ENCODE results near the gene IGF2BP2. TPM values are rescaled to one million over a fixed set of nuclear protein-coding genes. Genes with fewer than 3 reads are reported as not detected.
A peak's percentile ranks its signal among the peaks of the same experiment; 100 is the strongest.
"Not testable (repeated sequence)": the region's sequence is repeated elsewhere in the genome, so short reads cannot be mapped to it uniquely, and the experiment has no call there.

The IGF2BP2 gene
- polyA plus RNA-seq (2012; ENCODE audit: insufficient read depth, insufficient read length): 7.7 TPM

GRCh38 chr3:185825006-185825638 is at the start of gene IGF2BP2:
Gene IGF2BP2 (minus strand): TSS chr3:185825042. CDS start chr3:185824960, 82 bp downstream.
- no peak for DNase-seq (ENCODE audit: low read depth, low spot score)

GRCh38 chr3:185874119-185874518 is 49.3 kb upstream of the IGF2BP2 start:
- no peak overlapping the region for H3K4me3 ChIP-seq (ENCODE audit: low read length)
- DNase-seq (ENCODE audit: low read depth, low spot score): no peak

More at GRCh38 chr3:185825006-185825638, at the start of gene IGF2BP2:
- peak within 1 kb of the TSS; percentile 39 for H3K4me3 ChIP-seq (ENCODE audit: low read length)

- H3K4me3 ChIP-seq (ENCODE audit: low read length): no peak overlapping the region
- no peak for DNase-seq (ENCODE audit: low read depth, low spot score)
These were observed 42.8 kb upstream of the IGF2BP2 start for GRCh38 chr3:185867650-185868049.

GRCh38 chr3:185866995-185867394 is 42.2 kb upstream of the IGF2BP2 start:
- no peak for DNase-seq (ENCODE audit: low read depth, low spot score)
- no peak overlapping the region for H3K4me3 ChIP-seq (ENCODE audit: low read length)

- H3K4me3 ChIP-seq (ENCODE audit: low read length): no peak overlapping the region
- DNase-seq (ENCODE audit: low read depth, low spot score): no peak
These were observed 41.7 kb upstream of the IGF2BP2 start for GRCh38 chr3:185866555-185866954.

- H3K4me3 ChIP-seq (ENCODE audit: low read length): no peak overlapping the region
- DNase-seq (ENCODE audit: low read depth, low spot score): no peak
These were observed 40.4 kb upstream of the IGF2BP2 start for GRCh38 chr3:185865247-185865646.

- DNase-seq (ENCODE audit: low read depth, low spot score): no peak
- no peak overlapping the region for H3K4me3 ChIP-seq (ENCODE audit: low read length)
These were observed 39.9 kb upstream of the IGF2BP2 start for GRCh38 chr3:185864767-185865166.

- no peak for DNase-seq (ENCODE audit: low read depth, low spot score)
- H3K4me3 ChIP-seq (ENCODE audit: low read length): no peak overlapping the region
These were observed 38.1 kb upstream of the IGF2BP2 start for GRCh38 chr3:185862920-185863319.

GRCh38 chr3:185859294-185859972 is 34.6 kb upstream of the IGF2BP2 start:
- no peak overlapping the region for H3K4me3 ChIP-seq (ENCODE audit: low read length)
- DNase-seq (ENCODE audit: low read depth, low spot score): no peak

GRCh38 chr3:185858502-185859225 is 33.8 kb upstream of the IGF2BP2 start:
- no peak for DNase-seq (ENCODE audit: low read depth, low spot score)
- H3K4me3 ChIP-seq (ENCODE audit: low read length): no peak overlapping the region

GRCh38 chr3:185857208-185857607 is 32.4 kb upstream of the IGF2BP2 start:
- DNase-seq (ENCODE audit: low read depth, low spot score): no peak
- no peak overlapping the region for H3K4me3 ChIP-seq (ENCODE audit: low read length)

- no peak overlapping the region for H3K4me3 ChIP-seq (ENCODE audit: low read length)
- DNase-seq (ENCODE audit: low read depth, low spot score): no peak
These were observed 31.8 kb upstream of the IGF2BP2 start for GRCh38 chr3:185856652-185857051.

- not testable (repeated sequence) for DNase-seq (ENCODE audit: low read depth, low spot score); H3K4me3 ChIP-seq (ENCODE audit: low read length)
These were observed 28.9 kb upstream of the IGF2BP2 start for GRCh38 chr3:185853771-185854170.

- no peak overlapping the region for H3K4me3 ChIP-seq (ENCODE audit: low read length)
- no peak for DNase-seq (ENCODE audit: low read depth, low spot score)
These were observed 27.8 kb upstream of the IGF2BP2 start for GRCh38 chr3:185852635-185853034.

GRCh38 chr3:185851959-185852358 is 27.1 kb upstream of the IGF2BP2 start:
- H3K4me3 ChIP-seq (ENCODE audit: low read length): no peak overlapping the region
- no peak for DNase-seq (ENCODE audit: low read depth, low spot score)

GRCh38 chr3:185851046-185851445 is 26.2 kb upstream of the IGF2BP2 start:
- DNase-seq (ENCODE audit: low read depth, low spot score): no peak

GRCh38 chr3:185847506-185847905 is 22.7 kb upstream of the IGF2BP2 start:
- no peak for DNase-seq (ENCODE audit: low read depth, low spot score)
- H3K4me3 ChIP-seq (ENCODE audit: low read length): no peak overlapping the region

More at GRCh38 chr3:185851046-185851445, 26.2 kb upstream of the IGF2BP2 start:
- no peak overlapping the region for H3K4me3 ChIP-seq (ENCODE audit: low read length)

GRCh38 chr3:185846037-185846436 is 21.2 kb upstream of the IGF2BP2 start:
- no peak for DNase-seq (ENCODE audit: low read depth, low spot score)
- H3K4me3 ChIP-seq (ENCODE audit: low read length): no peak overlapping the region

- no peak for DNase-seq (ENCODE audit: low read depth, low spot score)
- no peak overlapping the region for H3K4me3 ChIP-seq (ENCODE audit: low read length)
These were observed 19.2 kb upstream of the IGF2BP2 start for GRCh38 chr3:185844051-185844450.

GRCh38 chr3:185843635-185844034 is 18.8 kb upstream of the IGF2BP2 start:
- DNase-seq (ENCODE audit: low read depth, low spot score): no peak
- H3K4me3 ChIP-seq (ENCODE audit: low read length): no peak overlapping the region

Data from Jurkat, Clone E6-1 (cell line).